GM18858 (cell line): Measurements from ENCODE around the gene PIM1.
"Not testable (repeated sequence)": the region's sequence is repeated elsewhere in the genome, so short reads cannot be mapped to it uniquely, and the experiment has no call there.

Experiments
- ATAC-seq: cut with Tn5 transposase; IDR thresholded peaks from one replicate; pipeline ENCODE4 v1.9.1; 2021; ENCODE audit not compliant: unreplicated experiment

Gene PIM1

DNA sequence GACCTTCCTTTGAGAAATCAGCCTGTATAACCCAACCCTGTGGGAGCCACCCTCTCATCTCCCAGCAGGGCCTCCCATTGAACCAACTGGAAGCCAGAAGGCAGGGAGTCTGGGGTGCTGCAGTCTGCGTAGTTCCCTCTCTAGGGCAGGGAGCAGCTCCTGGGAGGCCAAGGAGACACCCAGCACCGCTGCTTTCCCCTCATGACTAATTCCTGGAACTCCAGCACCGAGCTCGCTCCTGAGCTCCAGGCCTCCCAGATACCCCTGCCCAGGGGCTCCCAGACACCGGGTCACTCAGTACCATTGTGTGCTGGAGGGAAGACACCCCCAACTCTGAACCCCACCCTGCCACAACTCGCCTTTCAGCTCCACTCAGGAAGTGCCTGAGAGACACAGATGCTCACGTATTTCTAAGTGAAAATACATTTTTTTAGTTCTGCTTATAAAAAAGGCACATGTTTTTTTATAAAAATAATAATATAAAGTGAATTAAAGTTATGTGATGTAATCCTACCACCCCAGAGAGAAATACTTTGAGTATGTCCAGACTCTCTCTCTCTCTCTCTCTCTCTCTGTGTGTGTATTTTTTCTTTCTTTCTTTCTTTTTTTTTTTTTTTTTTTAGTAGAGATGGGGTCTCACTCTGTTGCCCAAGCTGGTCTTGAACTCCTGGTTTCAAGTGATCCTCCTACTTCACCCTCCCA, 17.5 kb downstream of the PIM1 start:
- ATAC-seq, result no peak

GRCh38 chr6:37188962-37189510, 19.1 kb downstream of the PIM1 start:
- ATAC-seq, result no peak

- no peak for ATAC-seq
Measured at GRCh38 chr6:37190159-37190535, 20.2 kb downstream of the PIM1 start.

GRCh38 chr6:37192666-37193065, 22.7 kb downstream of the PIM1 start:
- ATAC-seq, result no peak

DNA sequence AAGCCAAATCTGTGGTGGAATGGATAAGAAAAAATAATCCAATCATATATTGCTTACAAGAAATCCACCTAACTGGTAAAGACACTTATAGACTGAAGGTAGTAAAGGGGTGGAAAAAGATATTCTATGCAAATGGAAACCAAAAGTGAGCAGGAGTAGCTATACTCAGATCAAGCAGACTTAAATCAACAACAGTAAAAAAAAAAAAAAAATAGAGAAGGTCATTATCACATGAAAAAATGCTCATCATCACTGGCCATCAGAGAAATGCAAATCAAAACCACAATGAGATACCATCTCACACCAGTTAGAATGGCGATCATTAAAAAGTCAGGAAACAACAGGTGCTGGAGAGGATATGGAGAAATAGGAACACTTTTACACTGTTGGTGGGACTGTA, 24.9 kb downstream of the PIM1 start:
- not testable (repeated sequence) for ATAC-seq

- ATAC-seq, result not testable (repeated sequence)
Measured at GRCh38 chr6:37196451-37196850, 26.5 kb downstream of the PIM1 start.

DNA sequence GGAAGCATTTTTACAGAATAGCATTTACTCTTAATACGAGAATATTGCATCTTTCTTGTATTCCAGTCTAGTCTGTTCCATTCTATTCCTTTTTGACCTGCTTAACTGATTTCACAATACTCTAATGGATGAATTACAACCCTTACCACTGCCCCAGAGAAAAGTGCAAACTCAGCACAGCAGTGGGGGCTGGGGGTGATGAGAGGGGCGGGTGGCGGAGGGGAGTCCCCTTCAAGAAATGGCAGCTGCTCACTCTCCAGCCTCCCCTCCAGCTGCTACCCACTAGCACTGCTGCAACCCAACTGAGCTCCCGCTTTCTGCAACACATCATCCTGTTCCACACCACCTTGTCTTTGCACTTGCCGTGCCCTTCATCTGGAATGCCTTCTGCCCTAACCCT, 30.1 kb downstream of the PIM1 start:
- no peak for ATAC-seq

- ATAC-seq, result no peak
Measured at GRCh38 chr6:37201726-37202125, 31.8 kb downstream of the PIM1 start.

GRCh38 chr6:37202788-37203491, 33.0 kb downstream of the PIM1 start:
- no peak for ATAC-seq

GRCh38 chr6:37204014-37204751, 34.2 kb downstream of the PIM1 start:
- ATAC-seq, result no peak

- ATAC-seq, result no peak
Measured at GRCh38 chr6:37205175-37205996, 35.4 kb downstream of the PIM1 start.

- ATAC-seq, result no peak
Measured at GRCh38 chr6:37205997-37206340, 36.0 kb downstream of the PIM1 start.

DNA sequence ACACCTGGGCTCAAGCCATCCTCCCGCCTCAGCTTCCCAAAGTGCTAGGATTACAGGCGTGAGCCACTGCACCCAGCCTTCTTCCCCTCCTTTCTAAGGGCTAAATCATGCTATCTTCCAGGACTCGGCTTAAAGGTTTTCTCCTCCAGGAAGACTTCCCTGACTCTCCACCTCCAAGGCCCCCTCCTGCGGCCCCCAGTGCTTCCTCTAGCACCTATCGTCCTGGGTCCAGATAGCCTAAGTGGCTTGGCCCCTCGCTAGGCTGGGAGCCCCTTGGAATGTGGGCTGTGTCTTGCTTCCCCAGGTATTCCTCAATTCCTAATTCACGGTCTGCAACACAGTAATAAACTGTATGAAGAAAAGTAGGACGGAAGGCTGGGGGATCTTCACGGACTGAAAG, 36.7 kb downstream of the PIM1 start:
- ATAC-seq, result no peak

DNA sequence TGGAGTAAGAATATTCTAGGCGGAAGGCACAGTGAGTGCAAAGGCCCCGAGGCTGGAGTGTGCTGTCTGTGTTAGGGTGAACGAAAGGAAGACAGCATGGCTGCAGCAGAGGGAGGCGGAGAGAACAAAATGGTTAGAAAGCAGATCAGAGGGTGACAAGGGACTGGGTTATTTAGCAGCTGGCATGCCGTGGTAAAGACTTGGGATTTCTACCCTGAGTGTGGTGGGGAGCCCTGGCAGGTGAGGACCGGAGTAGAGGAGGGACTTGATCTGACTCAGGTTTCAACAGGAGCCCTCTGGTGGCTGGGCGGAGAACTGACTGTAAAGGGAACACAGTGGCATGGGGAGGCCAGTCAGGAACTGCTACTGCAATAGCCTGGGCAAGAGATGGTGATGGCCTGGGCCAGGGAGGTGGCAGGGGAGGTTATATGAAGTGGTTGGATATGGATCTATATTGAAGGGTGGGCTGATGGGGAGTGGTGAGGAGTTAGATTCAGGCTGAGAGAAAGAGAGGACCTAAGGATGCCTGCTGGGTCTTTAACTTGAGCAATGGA, 38.0 kb downstream of the PIM1 start:
- no peak for ATAC-seq

DNA sequence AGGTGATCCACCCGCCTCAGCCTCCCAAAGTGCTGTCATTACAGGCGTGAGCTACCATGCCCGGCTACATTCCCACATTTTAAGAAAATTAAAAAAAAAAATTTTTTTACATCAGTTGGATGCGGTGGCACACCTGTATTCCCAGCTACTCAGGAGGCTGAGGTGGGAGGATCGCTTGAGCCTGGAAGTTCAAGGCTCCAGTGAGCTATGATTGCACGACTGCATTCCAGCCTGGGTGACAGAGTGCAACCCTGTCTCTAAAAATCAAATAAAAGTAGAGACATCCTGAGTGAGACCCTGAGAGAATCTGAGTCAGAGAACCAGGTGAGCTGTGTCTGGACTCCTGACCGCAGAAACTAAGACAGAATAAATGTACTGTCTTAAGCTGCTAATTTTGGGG, 38.8 kb downstream of the PIM1 start:
- ATAC-seq, result no peak

DNA sequence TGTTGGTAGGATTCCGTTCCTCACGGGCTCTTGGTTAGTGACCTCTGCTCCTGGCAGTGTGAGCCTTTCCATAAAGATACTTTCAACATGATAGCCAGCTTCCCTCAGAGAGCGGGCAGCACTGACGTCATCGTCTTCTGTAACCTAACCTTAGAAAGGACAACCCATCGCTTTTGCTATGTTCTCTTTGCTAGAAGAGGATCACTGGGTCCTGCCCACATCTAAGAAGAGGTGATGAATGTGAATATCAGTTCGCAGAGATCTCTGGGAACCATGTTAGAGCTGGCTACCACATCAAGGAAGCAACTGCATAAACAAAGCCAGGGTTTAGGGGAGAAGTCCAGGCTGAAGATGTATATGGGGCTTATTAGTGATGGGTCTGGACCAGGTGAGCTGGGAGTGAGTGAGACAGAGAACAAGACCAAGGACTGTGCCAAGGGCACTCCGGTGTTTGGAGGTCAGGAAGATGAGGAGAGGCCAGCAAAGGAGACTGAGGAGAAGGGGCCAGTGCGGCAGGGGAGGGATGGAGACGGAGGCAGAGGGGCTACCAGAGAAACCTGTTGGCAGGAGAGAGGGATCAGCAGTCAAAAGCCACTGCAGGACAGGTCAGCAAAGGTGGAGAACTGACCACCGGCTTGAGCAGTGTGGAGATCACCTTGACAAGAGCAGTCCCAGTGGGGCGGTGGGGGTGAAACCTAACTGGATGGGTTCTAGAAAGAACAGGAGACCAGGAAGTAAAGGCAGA, 39.7 kb downstream of the PIM1 start:
- no peak for ATAC-seq

GRCh38 chr6:37210313-37210968, 40.5 kb downstream of the PIM1 start:
- no peak for ATAC-seq

GRCh38 chr6:37212268-37212667, 42.3 kb downstream of the PIM1 start:
- no peak for ATAC-seq

- no peak for ATAC-seq
Measured at GRCh38 chr6:37218061-37218460, 48.1 kb downstream of the PIM1 start.

DNA sequence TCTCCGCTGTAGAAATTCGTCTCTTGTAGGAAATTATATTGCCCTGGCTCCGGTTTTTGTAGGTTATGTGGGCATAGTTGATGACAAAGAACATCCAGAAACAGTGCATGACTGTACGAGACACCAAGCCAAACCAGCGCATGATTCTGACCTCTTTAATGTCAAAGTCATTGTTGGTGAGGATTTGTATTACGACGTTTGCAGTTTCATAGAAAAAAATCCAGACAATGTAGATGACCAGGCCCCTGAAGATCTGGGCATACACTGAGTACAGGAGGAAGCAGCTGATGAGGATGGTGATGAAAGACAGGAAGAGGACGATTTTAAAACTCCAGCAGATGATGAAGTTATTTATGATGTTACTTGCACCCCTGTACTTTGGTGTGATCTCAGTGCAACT, 48.6 kb downstream of the PIM1 start:
- no peak for ATAC-seq
